GM12864 (cell line): ENCODE results near the gene RNF5.

Experiments used
- DNase-seq: peaks from one replicate; pipeline ENCODE4 v3.0.0-alpha.2; 2011; ENCODE audit warnings: low read depth
- H3K4me3 ChIP-seq: 2 replicates; pipeline ENCODE4 v1.5.1; 2011; ENCODE audit warnings: mild to moderate bottlenecking, low read depth, low read length, control low read depth
- CTCF ChIP-seq: IDR thresholded peaks from 2 replicates; pipeline ENCODE4 v1.5.1; 2011; ENCODE audit warnings: low read depth, mild to moderate bottlenecking, moderate library complexity, low read length, control low read depth, inconsistent platforms; ENCODE audit errors: missing control alignments

Gene RNF5

GRCh38 chr6:32164295-32164694 is 13.9 kb upstream of the RNF5 start, which contains the start of gene EGFL8:
Gene EGFL8, plus strand, starts transcription at chr6:32164595. Its CDS starts 1,571 bp downstream, at chr6:32166166.
- no peak within 1 kb of the TSS for H3K4me3 ChIP-seq
- no peak for DNase-seq
- no peak for TF ChIP-seq CTCF

GRCh38 chr6:32166411-32167061 is 11.7 kb upstream of the RNF5 start:
- no peak overlapping the region for H3K4me3 ChIP-seq
- TF ChIP-seq CTCF = no peak
- DNase-seq = no peak

GRCh38 chr6:32167154-32167760 is 10.9 kb upstream of the RNF5 start:
- no peak for TF ChIP-seq CTCF
- DNase-seq = no peak
- H3K4me3 ChIP-seq = no peak overlapping the region

GRCh38 chr6:32167761-32168262 is 10.4 kb upstream of the RNF5 start:
- no peak overlapping the region for H3K4me3 ChIP-seq
- no peak for DNase-seq
- TF ChIP-seq CTCF = no peak

GRCh38 chr6:32168350-32168749 is 9.9 kb upstream of the RNF5 start:
- no peak overlapping the region for H3K4me3 ChIP-seq
- no peak for DNase-seq
- no peak for TF ChIP-seq CTCF

- no peak for DNase-seq
- no peak overlapping the region for H3K4me3 ChIP-seq
- no peak for TF ChIP-seq CTCF
These were observed 9.2 kb upstream of the RNF5 start for GRCh38 chr6:32168807-32169591.
